GM08714 (cell line): Measurements from ENCODE around the gene IL18BP.

Experiments used
- H3K4me3 ChIP-seq: fragments of 200-500 bp; sonication (Bioruptor generic); 2 replicates; pipeline ENCODE4 v1.5.1; 2014; ENCODE audit warnings: mild to moderate bottlenecking, low read length, inconsistent platforms
- ZNF274 ChIP-seq: IDR thresholded peaks from 2 replicates; pipeline ENCODE4 v1.6.1; 2012; ENCODE audit warnings: mild to moderate bottlenecking, low read depth, low read length

IL18BP gene

GRCh38 chr11:72002841-72003775 lies 4.4 kb downstream of the IL18BP start:
- no peak overlapping the region for H3K4me3 ChIP-seq
- no peak for TF ChIP-seq ZNF274

GRCh38 chr11:72003776-72004171 lies 5.1 kb downstream of the IL18BP start:
- no peak overlapping the region for H3K4me3 ChIP-seq
- TF ChIP-seq ZNF274: no peak

GRCh38 chr11:72004515-72005346 lies 6.0 kb downstream of the IL18BP start:
- no peak overlapping the region for H3K4me3 ChIP-seq
- TF ChIP-seq ZNF274: no peak

GRCh38 chr11:72005347-72006260 lies 6.9 kb downstream of the IL18BP start:
- H3K4me3 ChIP-seq: no peak overlapping the region
- no peak for TF ChIP-seq ZNF274

GRCh38 chr11:72006309-72007088 lies 7.8 kb downstream of the IL18BP start:
- TF ChIP-seq ZNF274: no peak
- H3K4me3 ChIP-seq: no peak overlapping the region

GRCh38 chr11:72007089-72007476 lies 8.4 kb downstream of the IL18BP start:
- TF ChIP-seq ZNF274: no peak
- no peak overlapping the region for H3K4me3 ChIP-seq

GRCh38 chr11:72007587-72007986 lies 8.9 kb downstream of the IL18BP start:
- no peak for TF ChIP-seq ZNF274
- no peak overlapping the region for H3K4me3 ChIP-seq

- no peak for TF ChIP-seq ZNF274
- no peak overlapping the region for H3K4me3 ChIP-seq
Measured at GRCh38 chr11:72008728-72009127, 10.0 kb downstream of the IL18BP start.

GRCh38 chr11:72009156-72009555 lies 10.4 kb downstream of the IL18BP start:
- no peak for TF ChIP-seq ZNF274
- H3K4me3 ChIP-seq: no peak overlapping the region

- TF ChIP-seq ZNF274: no peak
- H3K4me3 ChIP-seq: no peak overlapping the region
Measured at GRCh38 chr11:72010529-72011233, 12.0 kb downstream of the IL18BP start.

GRCh38 chr11:72012091-72012630 lies 13.5 kb downstream of the IL18BP start:
- no peak overlapping the region for H3K4me3 ChIP-seq

GRCh38 chr11:72012897-72013721 lies 14.4 kb downstream of the IL18BP start:
- TF ChIP-seq ZNF274: no peak
- H3K4me3 ChIP-seq: no peak overlapping the region

More at GRCh38 chr11:72012091-72012630, 13.5 kb downstream of the IL18BP start:
- TF ChIP-seq ZNF274: no peak
